IPS DF 4.7 (cell line): ENCODE data around the gene CNEP1R1.
A peak's percentile ranks its signal among the peaks of the same experiment; 100 is the strongest.
"Not testable (repeated sequence)": the region's sequence is repeated elsewhere in the genome, so short reads cannot be mapped to it uniquely, and the experiment has no call there.

Source experiments
- DNase-seq: peaks from one replicate; pipeline ENCODE4 v3.0.0-alpha.2; 2013; ENCODE audit warnings: low spot score; ENCODE audit errors: extremely low read depth

Gene CNEP1R1, protein sequence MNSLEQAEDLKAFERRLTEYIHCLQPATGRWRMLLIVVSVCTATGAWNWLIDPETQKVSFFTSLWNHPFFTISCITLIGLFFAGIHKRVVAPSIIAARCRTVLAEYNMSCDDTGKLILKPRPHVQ

DNA sequence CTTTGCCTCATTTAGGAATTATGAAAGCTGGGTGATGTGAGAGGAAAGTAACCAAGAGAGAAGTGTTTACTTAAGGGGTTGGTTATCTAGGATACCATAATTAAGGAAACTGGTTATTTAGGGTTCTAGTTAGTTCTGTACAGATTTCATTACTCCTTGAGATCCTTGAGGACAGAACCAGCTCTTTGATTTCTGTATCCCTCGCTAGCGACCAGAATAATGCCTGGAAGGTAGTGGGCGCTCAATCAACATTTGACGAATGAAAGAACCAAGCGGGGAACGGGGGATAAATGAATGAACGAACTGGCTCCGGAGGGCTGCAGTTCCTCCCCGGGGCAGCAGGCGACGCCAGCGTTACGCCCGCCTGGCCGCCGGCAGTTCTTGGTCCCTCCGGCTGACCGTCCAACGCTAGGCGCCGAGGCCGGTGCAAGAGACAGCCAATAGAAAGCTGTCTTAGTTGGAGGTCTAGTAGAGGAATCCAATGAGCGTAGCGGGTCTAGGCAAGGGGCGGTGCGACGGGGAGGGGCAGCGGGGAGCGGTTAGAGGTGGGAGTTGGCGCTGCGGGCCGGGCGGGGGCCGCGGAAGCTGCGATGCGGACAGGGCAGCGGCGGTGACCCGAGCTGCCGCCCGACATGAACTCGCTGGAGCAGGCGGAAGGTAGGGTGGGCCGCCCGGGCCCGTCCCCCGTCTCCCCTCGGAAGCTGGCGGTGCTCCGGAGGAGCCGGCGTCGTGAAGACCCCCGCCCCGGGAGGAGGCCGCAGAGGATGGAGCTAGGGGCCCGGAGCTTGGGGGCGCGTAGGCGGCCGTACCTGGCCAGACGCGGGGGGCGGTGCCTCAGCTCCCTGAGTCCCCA is at the start of gene CNEP1R1:
Gene CNEP1R1 (plus strand): TSS at position 542 of the 853 bp plus-strand sequence. CDS start 91 bp downstream, at position 633.
- DNase-seq, result peak; percentile 79

DNA sequence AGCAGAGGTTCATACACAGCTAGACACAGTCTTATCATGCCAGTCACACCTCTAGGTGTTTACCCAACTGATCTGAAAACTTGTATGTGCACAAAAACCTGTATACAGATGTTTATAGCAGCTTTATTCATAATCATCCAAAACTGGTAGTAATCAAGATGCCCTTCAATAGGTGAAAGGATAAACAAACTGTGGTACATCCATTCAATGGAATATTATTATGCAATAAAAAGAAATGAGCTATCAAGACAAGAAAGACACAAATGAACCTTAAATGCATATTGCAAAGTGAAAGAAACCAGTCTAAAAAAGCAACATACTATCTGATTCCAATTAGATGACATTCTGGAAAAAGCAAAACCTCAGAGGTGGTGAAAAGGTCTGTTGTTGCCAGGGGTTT is 47.6 kb upstream of the CNEP1R1 start:
- no peak for DNase-seq

DNA sequence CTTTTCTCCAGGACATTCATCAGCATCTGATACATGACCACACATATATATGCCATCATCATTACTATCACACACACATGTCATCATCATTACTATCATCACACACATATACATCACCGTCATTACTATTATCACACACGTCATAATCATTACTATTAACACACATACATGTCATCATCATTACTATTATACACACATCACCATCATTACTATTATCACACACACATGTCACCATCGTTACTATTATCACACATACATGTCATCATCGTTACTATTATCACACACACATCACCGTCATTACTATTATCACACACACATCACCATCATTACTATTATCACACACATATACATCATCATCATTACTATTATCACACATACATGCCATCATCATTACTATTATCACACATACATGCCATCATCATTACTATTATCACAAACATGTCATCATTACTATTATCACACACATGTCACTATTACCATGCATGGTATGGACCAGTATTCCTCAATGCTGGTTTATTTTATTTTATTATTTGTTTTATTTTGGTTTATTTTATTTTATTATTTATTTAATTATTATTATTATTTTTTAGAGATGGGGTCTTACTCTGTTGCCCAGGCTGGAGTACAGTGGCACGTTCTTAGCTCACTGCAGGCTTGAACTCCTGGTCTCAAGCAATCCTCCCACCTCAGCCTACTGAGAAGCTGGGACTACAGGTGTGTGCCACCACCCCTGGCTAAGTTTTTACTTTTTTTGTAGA is 46.3 kb upstream of the CNEP1R1 start:
- no peak for DNase-seq

DNA sequence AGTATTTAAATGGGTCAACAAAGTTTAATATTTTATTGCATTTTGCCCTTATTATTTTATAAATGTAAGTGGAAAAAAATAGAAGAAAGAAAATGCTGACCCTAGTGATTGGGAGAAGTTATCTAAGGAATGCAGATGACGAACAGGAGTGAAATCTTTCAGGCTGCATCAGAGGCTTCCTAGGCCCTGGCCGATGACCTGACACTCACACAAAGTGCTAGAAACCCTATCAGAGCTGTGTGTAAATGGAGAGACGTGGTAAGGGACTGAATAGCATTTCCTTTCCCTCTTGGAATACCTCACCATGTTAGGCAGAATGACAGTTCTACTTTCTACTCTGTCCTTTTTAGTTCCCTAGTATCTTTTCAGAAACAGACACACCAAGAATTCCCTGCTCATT is 44.9 kb upstream of the CNEP1R1 start:
- DNase-seq, result no peak

GRCh38 chr16:49986351-49987124 is 38.5 kb upstream of the CNEP1R1 start:
- no peak for DNase-seq

- DNase-seq, result no peak
These were observed 37.6 kb upstream of the CNEP1R1 start for GRCh38 chr16:49987381-49987780.

DNA sequence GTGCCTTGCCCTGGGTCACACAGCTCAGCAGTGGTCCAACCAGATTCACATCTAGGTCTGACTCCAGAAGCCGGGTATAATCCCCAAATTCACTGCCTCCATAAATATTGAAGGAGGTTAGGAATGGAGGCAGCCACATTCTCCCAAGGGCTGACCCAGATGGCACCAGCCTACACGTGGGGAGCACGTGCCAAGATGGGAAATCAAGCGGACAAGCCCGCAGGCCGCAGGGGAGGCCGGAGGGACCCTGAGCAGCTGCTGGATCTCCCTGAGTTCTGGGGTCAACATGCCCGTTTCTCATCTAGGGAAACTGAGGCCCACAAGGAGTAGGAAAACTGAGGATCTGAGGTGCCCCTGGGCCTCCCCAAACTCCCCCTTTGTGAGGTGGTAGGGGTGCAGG is 32.2 kb upstream of the CNEP1R1 start:
- DNase-seq, result no peak

- no peak for DNase-seq
These were observed 31.4 kb upstream of the CNEP1R1 start for GRCh38 chr16:49993579-49993978.

GRCh38 chr16:49994006-49994405 is 31.0 kb upstream of the CNEP1R1 start:
- no peak for DNase-seq

- DNase-seq, result no peak
These were observed 29.3 kb upstream of the CNEP1R1 start for GRCh38 chr16:49995720-49996119.

- DNase-seq, result no peak
These were observed 27.2 kb upstream of the CNEP1R1 start for GRCh38 chr16:49997721-49998251.

- no peak for DNase-seq
These were observed 26.0 kb upstream of the CNEP1R1 start for GRCh38 chr16:49998991-49999390.

GRCh38 chr16:50001144-50001543 is 23.9 kb upstream of the CNEP1R1 start:
- no peak for DNase-seq

DNA sequence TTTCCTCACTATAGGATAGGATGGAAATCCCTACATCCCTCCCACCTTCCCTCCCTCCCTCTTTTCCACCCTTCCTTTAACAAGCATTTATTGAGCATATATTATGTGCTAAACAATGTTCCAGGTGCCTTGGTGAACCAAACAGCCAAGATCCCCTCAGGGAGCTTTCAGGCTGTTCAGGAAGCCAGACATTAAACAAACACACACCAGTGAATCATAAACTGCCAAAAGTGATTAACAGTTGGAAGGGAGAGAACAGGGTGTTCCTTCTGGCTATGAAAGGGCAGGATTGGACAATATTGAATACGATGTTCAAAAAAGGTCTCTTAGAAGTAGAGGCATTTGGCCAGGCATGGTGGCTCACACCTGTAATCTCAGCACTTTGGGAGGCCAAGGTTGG is 22.8 kb upstream of the CNEP1R1 start:
- DNase-seq, result no peak

DNA sequence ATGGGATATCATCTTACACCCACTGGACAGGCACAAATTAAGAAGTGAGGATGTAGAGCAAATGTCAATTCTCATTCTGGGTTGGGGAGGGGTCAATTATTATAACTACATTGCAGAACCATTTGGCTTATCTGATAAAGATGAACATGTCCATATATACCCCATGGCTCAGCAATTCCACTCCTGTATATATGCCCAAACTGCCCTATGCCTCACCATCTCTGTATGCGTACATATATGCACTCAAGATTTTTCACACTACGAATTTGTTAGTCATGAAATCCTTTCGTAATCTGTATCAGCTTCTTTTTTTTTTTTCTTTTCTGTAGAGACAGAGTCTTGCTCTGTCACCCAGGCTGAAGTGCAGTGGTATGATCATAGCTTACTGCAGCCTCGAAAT is 20.8 kb upstream of the CNEP1R1 start:
- no peak for DNase-seq

DNA sequence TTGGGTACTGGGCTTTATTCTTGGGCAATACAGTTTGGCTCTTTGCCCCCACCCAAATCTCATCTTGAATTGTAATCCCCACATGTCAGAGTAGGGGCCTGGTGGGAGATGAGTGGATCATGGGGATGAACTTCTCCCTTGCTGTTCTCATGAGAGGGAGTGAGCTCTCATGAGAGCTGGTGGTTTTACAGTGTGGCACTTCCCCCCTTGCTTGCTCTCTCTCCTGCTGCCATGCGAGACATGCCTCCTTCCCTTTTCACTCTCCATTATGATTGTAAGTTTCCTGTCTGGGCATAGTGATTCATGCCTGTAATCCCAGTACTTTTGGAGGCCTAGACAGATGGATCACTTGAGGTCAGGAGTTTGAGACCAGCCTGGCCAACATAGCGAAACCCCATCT is 18.1 kb upstream of the CNEP1R1 start:
- no peak for DNase-seq

- DNase-seq, result no peak
These were observed 17.3 kb upstream of the CNEP1R1 start for GRCh38 chr16:50007744-50008143.

- DNase-seq, result no peak
These were observed 14.8 kb upstream of the CNEP1R1 start for GRCh38 chr16:50010212-50010611.

DNA sequence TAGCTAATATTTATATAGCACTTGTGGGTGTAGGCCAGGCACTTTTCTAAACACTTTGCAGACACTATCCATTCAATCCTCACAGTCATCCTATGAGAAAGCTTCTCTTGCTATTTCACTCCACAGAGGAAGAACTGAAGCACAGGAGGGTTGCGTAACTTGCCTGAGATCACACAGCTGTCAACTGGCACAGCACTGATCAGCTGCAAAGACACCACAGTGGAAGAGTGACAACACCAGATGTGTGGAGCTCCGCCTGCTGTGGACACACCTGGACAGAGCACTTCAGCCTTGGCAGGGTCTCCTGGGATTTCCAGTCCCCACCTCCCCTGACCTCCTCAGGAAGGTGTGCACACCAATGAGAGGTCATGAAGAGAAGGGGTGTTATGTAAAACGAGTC is 13.3 kb upstream of the CNEP1R1 start:
- no peak for DNase-seq

DNA sequence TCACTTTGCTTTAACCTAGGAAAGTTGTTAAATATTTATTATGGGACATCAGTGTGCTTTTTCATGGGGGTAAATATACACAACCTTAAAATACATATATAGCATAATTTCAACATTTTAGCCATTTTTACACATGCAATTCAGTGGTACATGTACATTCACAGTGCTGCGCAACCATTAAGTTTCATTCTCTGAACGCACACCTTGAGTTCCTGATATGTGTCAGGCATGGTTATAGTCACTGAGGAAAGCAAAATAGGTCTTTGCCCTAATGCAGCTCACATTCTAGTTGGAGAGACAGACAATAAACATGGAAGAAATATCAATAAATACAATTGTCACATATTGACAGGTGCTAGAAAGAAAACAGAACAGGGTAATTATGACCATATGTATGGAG is 12.8 kb upstream of the CNEP1R1 start:
- DNase-seq, result no peak

GRCh38 chr16:50014211-50014610 is 10.8 kb upstream of the CNEP1R1 start:
- DNase-seq, result not testable (repeated sequence)
